Coronary artery (tissue), 2 donors: ENCODE data around the gene MLLT3.

Experiments used
- DNase-seq: peaks from one replicate; pipeline ENCODE4 v3.0.0-alpha.2; 2017; ENCODE audit warnings: low spot score
- H3K27ac ChIP-seq, 2 donors: fragments of 200-600 bp; sonication (generic); one replicate each; pipeline ENCODE4 v1.5.1; 2016 to 2019
- H3K4me3 ChIP-seq: fragments of 200-600 bp; sonication (generic); 2 replicates; pipeline ENCODE4 v1.5.1; 2016; ENCODE audit warnings: mild to moderate bottlenecking, moderate library complexity
- TF ChIP-seq, protein P1 (sequence below): fragments of 200-600 bp; sonication (generic); IDR thresholded peaks from one replicate; pipeline ENCODE4 v1.5.1; 2019; ENCODE audit warnings: antibody characterized with exemption

Gene MLLT3

DNA sequence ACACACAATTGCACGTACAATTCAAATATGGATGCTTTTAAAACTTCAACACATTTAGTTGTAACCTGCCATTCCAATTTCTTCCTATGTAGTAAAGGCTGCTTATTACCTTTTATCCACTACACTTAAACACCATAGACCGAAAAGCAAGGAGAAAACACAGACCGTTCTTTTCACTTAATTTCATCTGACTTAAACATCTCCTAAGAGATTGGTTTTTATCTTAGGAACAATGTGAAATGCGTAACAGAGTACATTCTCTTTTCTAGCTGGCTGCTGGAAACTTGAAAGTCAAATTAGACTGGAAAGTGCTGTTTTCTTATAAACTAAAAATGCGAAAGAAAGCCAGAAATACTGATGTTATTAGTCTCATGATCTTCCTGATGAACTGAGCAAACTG is 241.8 kb downstream of the MLLT3 start:
- no peak for DNase-seq
- TF ChIP-seq, protein P1, sequence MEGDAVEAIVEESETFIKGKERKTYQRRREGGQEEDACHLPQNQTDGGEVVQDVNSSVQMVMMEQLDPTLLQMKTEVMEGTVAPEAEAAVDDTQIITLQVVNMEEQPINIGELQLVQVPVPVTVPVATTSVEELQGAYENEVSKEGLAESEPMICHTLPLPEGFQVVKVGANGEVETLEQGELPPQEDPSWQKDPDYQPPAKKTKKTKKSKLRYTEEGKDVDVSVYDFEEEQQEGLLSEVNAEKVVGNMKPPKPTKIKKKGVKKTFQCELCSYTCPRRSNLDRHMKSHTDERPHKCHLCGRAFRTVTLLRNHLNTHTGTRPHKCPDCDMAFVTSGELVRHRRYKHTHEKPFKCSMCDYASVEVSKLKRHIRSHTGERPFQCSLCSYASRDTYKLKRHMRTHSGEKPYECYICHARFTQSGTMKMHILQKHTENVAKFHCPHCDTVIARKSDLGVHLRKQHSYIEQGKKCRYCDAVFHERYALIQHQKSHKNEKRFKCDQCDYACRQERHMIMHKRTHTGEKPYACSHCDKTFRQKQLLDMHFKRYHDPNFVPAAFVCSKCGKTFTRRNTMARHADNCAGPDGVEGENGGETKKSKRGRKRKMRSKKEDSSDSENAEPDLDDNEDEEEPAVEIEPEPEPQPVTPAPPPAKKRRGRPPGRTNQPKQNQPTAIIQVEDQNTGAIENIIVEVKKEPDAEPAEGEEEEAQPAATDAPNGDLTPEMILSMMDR: no peak
- Histone ChIP-seq H3K4me3 (no peak overlapping the region), H3K27ac (no peak overlapping the region)

DNA sequence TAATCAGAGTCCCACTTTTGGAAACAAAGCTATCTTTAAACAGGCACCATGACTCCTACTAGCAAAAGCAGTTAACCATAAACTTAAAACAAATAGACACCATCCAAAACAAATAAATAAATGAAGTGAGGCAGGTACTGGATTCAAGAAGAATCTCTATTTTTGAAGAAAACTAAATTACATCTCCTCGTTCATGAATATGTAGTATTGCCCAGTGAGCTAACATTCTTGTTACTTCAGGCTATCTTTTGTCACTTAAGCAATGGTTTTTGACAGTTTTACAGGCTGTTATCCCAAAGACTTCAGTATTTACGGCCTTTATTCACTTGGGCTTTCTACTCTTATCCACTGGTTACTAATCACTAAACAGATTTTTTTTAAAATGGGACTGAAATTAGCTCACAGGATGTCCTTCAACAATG is 242.5 kb downstream of the MLLT3 start:
- TF ChIP-seq, protein P1: no peak
- no peak for DNase-seq
- H3K4me3 ChIP-seq: no peak overlapping the region
- no peak overlapping the region for H3K27ac ChIP-seq

DNA sequence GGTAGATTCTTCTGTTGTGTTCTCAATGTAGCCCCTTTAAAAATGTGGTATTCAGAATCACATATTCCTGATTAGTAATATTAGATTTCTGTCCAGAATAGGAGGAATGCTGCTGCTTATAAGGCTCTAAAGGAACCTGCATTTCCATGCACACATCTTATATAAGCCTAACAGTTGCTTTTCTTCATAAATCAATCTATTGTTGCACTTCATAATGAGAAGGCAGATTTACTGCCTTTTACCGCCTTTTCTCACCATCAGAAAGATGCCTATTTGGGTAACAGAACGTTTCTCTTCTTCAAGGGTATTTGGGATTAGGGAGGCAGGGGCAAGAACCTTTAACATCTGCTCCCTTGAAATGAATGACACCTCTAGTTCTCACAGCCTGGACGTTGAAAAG is 243.4 kb downstream of the MLLT3 start:
- Histone ChIP-seq H3K27ac (no peak overlapping the region), H3K4me3 (no peak overlapping the region)
- DNase-seq: no peak
- TF ChIP-seq, protein P1: no peak

DNA sequence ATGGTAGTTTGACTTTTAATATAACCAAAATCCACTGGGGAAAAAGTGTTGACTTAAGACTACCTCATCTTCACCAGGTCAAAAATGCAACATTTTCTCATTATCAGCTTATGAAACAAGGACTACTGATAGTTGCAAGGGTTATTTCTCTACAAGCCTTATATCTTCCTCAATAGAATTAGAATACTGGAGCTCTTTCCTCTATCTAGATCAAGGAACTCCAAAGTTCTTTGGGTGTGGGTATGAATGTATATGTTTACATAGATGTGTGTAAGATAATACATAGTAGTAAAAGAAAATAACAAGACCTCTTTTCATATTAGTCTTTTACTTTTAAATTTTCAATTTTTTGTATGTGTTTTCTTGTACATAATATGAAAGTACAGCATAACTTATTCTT is 244.5 kb downstream of the MLLT3 start:
- no peak for DNase-seq
- Histone ChIP-seq H3K4me3 (no peak overlapping the region), H3K27ac (no peak overlapping the region)
- TF ChIP-seq, protein P1: no peak

DNA sequence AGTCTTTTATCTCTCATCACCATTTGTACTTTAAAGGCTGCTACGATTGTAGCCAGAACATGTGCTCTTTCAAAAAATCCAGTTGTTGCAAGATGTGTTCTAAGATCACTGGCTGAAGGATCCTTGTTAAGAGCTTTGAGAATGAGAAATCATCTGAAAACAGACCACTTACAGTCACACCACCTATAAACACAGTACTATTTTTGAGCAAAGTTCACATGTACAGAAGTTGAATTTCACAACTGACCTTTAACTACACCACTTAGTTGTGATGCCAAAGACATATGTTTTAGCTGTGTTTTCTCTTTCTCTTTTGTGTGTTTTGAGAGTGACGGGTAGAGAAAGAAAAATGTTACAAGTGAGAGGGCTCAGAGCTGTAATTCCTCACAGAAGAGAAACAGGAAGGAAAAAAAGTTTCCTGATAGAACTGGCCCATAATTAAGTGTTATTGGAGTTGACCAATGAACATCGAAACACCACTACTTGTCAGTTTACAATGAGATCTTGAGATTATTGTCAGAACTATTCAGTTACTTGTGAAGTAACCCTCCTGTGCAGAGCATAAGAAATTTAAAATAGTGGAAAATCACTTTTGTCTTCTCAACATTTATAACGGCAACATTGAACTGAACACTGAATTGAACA is 245.4 kb downstream of the MLLT3 start:
- no peak for DNase-seq
- TF ChIP-seq, protein P1: no peak
- Histone ChIP-seq H3K27ac (no peak overlapping the region), H3K4me3 (no peak overlapping the region)

DNA sequence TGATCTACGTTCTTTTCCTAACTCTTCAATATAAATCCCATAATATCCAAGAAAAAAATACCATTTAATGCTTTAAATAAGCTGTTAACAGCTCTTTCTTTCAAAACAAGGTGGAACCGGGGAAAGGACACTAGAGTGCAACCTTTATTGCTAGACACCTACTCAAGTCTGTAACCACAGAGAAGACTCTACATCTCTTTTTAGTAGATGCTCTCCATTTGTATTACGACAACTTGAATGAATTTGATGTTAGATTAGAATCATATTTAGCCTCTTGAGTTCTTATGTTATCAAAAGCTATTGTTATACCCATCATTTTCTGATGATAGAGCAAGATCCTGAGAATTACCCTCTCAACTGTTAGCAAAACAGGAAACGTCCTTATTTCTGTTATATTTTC is 246.3 kb downstream of the MLLT3 start:
- H3K4me3 ChIP-seq: no peak overlapping the region
- TF ChIP-seq, protein P1: no peak
- DNase-seq: no peak
- no peak overlapping the region for H3K27ac ChIP-seq

DNA sequence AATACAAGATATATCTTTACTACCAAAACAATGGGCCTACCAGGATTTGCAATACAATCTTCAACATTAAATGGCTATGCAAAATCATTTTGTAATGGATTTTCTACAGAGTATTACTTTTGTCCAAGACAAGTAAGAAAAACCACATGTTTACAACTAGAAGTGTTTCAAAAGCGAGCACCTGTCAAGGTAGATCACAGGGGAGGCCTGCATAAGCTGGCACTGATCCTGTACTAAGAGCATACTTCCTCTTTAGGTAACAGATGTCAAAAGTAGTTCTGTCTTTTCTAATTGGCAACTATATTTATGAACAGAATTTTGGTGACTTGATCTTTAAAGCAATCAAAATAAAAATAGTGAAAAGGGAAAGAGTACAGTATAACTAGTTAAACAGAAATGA is 249.0 kb downstream of the MLLT3 start:
- no peak overlapping the region for H3K4me3 ChIP-seq
- DNase-seq: no peak
- TF ChIP-seq, protein P1: no peak
- H3K27ac ChIP-seq: no peak overlapping the region
